ENCODE data around the gene KRT86.
"Not testable (repeated sequence)": the region's sequence is repeated elsewhere in the genome, so short reads cannot be mapped to it uniquely, and the experiment has no call there.

The KRT86 gene

DNA sequence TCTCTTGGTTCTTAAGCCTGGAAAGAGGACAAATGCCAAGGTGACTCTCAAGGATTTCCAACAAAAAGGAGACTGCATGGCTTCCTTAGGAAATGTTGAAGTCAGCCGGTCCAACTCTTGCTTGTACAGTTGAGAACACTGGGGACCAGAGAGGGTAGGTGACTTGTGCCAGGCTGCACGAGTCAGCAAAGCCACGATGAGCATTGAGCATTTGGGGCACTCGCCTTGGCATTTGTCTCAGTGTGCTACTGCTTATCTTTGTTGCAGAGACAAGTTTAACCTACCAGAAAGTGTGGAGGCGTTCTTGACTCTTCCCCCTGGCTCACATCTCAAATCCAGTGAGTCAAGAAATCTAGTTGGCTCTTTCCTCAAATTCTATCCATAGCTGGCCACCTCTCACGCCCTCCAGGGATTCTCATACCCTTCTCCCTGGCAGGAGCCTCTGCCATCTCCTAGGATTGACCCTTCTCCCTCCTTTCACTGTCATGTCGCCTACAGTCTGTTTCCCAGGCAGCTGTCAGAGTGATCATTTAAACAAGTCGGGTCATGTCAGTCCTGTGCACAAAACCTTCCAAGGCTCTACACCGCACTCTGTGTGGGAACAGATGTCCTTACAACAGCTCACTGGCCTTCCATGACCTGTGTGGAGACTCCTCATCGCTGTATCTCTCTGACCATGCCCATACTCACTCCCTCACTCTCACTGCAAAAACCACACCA lies 64.0 kb downstream of the KRT86 start:
- H3K27ac ChIP-seq (ENCODE audit: insufficient read depth, low read length, poor library complexity, severe bottlenecking): no peak overlapping the region
- H3K36me3 ChIP-seq (ENCODE audit: control insufficient read depth, insufficient read depth, low read length): no peaks in the 10 kb centered on the region
- no peaks in the 10 kb centered on the region for H3K9me3 ChIP-seq (ENCODE audit: control insufficient read depth, low read length)
- H3K27me3 ChIP-seq (replicated peaks; ENCODE audit: control insufficient read depth, insufficient read depth, low read length, poor library complexity, severe bottlenecking): no peaks in the 10 kb centered on the region
- no peaks in the 10 kb centered on the region for H3K4me1 ChIP-seq (ENCODE audit: control insufficient read depth, insufficient read depth, low read length, poor library complexity, severe bottlenecking)
- H3K4me3 ChIP-seq (ENCODE audit: insufficient read depth, low read depth, low read length, poor library complexity, severe bottlenecking): no peak overlapping the region
- DNase-seq: no peak

DNA sequence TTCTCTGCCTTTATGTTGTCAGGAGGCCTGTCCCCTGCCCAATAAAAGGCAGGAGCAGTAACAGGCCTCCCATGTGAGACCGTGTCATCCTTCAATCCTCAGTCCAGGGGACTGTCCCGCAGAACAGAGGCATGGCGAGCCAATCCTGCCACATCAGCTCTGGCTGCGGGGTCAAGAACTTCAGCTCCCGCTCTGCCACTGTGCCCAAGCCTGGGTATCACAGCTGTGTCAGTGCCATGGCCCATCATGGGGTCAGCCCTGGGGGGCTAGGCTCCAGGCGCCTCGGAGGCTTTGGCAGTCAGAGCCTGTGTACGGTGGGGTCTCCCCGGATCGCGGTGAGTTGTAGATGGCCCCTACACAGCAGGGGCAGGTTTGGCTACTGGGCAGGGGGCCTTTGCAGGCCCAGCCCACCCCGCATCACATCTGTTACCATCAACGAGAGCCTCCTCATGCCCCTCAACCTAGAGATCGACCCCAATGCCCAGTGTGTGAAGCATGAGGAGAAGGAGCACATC lies 66.7 kb downstream of the KRT86 start:
- no peak for DNase-seq
- H3K27ac ChIP-seq (ENCODE audit: insufficient read depth, low read length, poor library complexity, severe bottlenecking): no peak overlapping the region
- H3K27me3 ChIP-seq (replicated peaks; ENCODE audit: control insufficient read depth, insufficient read depth, low read length, poor library complexity, severe bottlenecking): no peaks in the 10 kb centered on the region
- H3K9me3 ChIP-seq (ENCODE audit: control insufficient read depth, low read length): no peaks in the 10 kb centered on the region
- H3K4me1 ChIP-seq (ENCODE audit: control insufficient read depth, insufficient read depth, low read length, poor library complexity, severe bottlenecking): no peaks in the 10 kb centered on the region
- no peaks in the 10 kb centered on the region for H3K36me3 ChIP-seq (ENCODE audit: control insufficient read depth, insufficient read depth, low read length)
- no peak overlapping the region for H3K4me3 ChIP-seq (ENCODE audit: insufficient read depth, low read depth, low read length, poor library complexity, severe bottlenecking)

DNA sequence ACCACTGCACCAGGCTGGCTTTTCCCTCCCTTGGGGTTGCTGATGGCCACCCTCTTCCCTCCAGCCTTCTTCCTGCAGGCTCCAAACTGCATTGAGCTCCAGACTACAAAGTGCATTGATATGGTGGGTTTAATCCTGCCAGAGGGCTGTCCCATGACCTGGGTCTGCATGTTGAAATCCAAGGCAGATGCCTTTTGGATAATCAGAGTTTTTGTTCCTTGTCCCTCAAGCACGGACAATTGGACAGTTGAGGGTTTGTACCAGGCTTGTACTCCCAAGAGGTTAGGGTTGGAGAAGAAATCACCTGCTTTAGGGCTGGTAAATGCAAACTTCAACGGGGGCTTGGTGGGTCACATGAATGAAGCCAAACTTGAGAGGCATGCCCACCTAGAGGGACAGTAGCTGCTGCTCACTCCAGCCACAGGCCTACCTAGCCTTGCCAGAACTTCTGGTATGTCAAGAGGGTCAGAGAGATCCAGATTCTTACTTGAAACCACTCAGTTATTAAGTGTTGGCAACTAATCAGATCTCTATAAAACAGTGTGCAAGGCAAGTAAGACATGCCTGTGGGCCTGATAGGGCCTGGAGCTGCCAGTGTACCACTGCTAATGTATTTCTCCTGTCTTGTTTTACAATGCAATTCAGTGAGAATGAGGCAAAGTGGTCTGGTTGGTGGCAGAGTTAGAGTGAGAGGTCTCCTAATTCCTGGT lies 68.5 kb downstream of the KRT86 start:
- H3K4me3 ChIP-seq (ENCODE audit: insufficient read depth, low read depth, low read length, poor library complexity, severe bottlenecking): no peak overlapping the region
- no peaks in the 10 kb centered on the region for H3K27me3 ChIP-seq (replicated peaks; ENCODE audit: control insufficient read depth, insufficient read depth, low read length, poor library complexity, severe bottlenecking)
- H3K36me3 ChIP-seq (ENCODE audit: control insufficient read depth, insufficient read depth, low read length): no peaks in the 10 kb centered on the region
- no peaks in the 10 kb centered on the region for H3K4me1 ChIP-seq (ENCODE audit: control insufficient read depth, insufficient read depth, low read length, poor library complexity, severe bottlenecking)
- no peak for DNase-seq
- no peaks in the 10 kb centered on the region for H3K9me3 ChIP-seq (ENCODE audit: control insufficient read depth, low read length)
- H3K27ac ChIP-seq (ENCODE audit: insufficient read depth, low read length, poor library complexity, severe bottlenecking): no peak overlapping the region

DNA sequence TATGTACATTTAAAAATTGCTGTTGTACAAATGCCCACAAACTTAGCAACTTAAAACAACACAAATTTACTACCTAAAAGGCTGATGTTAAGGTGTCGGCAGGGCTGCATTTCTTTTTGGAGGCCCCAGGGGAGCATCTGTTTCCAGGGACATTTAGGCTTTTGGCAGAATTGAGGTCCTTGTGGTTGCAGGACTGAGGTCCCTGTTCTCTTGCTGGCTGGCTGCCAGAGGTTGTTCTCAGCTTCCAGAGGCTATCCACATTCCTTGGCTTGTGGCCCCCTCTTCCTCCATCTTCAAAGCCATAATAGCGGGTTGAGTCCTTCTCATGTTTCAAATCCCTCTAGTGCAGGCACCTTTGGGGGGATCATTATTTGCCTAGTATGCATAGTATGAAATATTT lies 69.1 kb downstream of the KRT86 start:
- Histone ChIP-seq H3K27ac (ENCODE audit: insufficient read depth, low read length, poor library complexity, severe bottlenecking) (no peak overlapping the region), H3K4me1 (ENCODE audit: control insufficient read depth, insufficient read depth, low read length, poor library complexity, severe bottlenecking) (no peaks in the 10 kb centered on the region), H3K36me3 (ENCODE audit: control insufficient read depth, insufficient read depth, low read length) (no peaks in the 10 kb centered on the region), H3K4me3 (ENCODE audit: insufficient read depth, low read depth, low read length, poor library complexity, severe bottlenecking) (no peak overlapping the region), H3K27me3 (replicated peaks; ENCODE audit: control insufficient read depth, insufficient read depth, low read length, poor library complexity, severe bottlenecking) (no peaks in the 10 kb centered on the region), H3K9me3 (ENCODE audit: control insufficient read depth, low read length) (no peaks in the 10 kb centered on the region)
- no peak for DNase-seq

DNA sequence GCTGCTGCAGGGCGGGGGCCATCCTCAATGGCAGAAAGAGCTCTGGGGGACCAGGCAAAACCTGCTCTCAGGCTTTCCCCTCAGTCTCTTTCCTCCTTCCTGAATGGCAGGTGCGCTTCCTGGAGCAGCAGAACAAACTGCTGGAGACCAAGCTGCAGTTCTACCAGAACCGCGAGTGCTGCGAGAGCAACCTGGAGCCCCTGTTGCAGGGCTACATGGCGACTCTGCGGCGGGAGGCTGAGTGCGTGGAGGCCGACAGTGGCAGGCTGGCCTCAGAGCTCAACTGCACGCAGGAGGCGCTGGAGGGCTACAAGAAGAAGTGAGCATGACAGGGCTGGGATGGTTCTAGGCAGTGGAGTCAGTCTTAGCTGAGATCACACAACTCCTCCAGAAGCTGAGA lies 69.7 kb downstream of the KRT86 start:
- H3K27ac ChIP-seq (ENCODE audit: insufficient read depth, low read length, poor library complexity, severe bottlenecking): no peak overlapping the region
- H3K9me3 ChIP-seq (ENCODE audit: control insufficient read depth, low read length): no peaks in the 10 kb centered on the region
- H3K27me3 ChIP-seq (replicated peaks; ENCODE audit: control insufficient read depth, insufficient read depth, low read length, poor library complexity, severe bottlenecking): no peaks in the 10 kb centered on the region
- no peak overlapping the region for H3K4me3 ChIP-seq (ENCODE audit: insufficient read depth, low read depth, low read length, poor library complexity, severe bottlenecking)
- H3K4me1 ChIP-seq (ENCODE audit: control insufficient read depth, insufficient read depth, low read length, poor library complexity, severe bottlenecking): no peaks in the 10 kb centered on the region
- H3K36me3 ChIP-seq (ENCODE audit: control insufficient read depth, insufficient read depth, low read length): no peaks in the 10 kb centered on the region
- DNase-seq: no peak

DNA sequence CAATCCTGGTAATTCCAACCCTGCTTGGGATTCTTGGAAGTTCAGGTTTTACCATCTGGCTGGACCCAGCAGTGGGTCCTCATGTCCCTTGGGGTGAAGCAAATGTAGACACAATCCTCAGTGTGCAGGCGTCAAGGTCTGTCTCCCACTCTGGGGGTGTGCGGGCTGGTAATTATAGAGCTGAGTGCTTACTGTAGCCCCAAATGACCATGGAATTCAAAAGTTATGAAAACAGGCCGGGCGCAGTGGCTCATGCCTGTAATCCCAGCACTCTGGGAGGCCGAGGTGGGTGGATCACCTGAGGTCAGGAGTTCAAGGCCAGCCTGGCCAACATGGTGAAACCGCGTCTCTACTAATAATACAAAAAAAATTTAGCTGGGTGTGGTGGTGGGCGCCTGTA lies 70.6 kb downstream of the KRT86 start:
- not testable (repeated sequence) for H3K4me1 ChIP-seq (ENCODE audit: control insufficient read depth, insufficient read depth, low read length, poor library complexity, severe bottlenecking); H3K9me3 ChIP-seq (ENCODE audit: control insufficient read depth, low read length); H3K36me3 ChIP-seq (ENCODE audit: control insufficient read depth, insufficient read depth, low read length); H3K27ac ChIP-seq (ENCODE audit: insufficient read depth, low read length, poor library complexity, severe bottlenecking); DNase-seq; H3K27me3 ChIP-seq (replicated peaks; ENCODE audit: control insufficient read depth, insufficient read depth, low read length, poor library complexity, severe bottlenecking); H3K4me3 ChIP-seq (ENCODE audit: insufficient read depth, low read depth, low read length, poor library complexity, severe bottlenecking)

DNA sequence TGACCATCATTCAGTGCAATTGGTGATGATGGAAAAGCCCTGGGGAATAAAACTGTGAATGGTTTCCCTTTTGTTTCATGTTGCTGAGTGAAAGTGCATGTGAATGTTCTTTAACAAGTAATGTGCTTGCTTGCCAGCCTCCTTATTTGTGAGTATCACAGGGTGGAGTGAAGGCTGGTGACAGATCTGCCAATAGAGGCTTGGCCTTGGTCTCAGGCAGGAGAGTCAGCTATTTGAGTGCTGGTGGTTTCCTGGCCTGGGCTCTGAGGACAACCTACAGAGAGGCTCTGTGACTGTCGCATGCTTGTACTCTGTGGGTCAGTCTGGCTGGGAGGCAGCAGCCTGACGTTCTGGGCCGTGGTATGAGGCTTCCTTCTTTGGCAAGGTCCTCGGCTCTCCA lies 72.1 kb downstream of the KRT86 start:
- Histone ChIP-seq H3K27ac (ENCODE audit: insufficient read depth, low read length, poor library complexity, severe bottlenecking) (no peak overlapping the region), H3K4me3 (ENCODE audit: insufficient read depth, low read depth, low read length, poor library complexity, severe bottlenecking) (no peak overlapping the region), H3K4me1 (ENCODE audit: control insufficient read depth, insufficient read depth, low read length, poor library complexity, severe bottlenecking) (peaks cover 7% of the 10 kb centered on the region), H3K36me3 (ENCODE audit: control insufficient read depth, insufficient read depth, low read length) (no peaks in the 10 kb centered on the region), H3K27me3 (replicated peaks; ENCODE audit: control insufficient read depth, insufficient read depth, low read length, poor library complexity, severe bottlenecking) (no peaks in the 10 kb centered on the region), H3K9me3 (ENCODE audit: control insufficient read depth, low read length) (no peaks in the 10 kb centered on the region)
- DNase-seq: no peak

DNA sequence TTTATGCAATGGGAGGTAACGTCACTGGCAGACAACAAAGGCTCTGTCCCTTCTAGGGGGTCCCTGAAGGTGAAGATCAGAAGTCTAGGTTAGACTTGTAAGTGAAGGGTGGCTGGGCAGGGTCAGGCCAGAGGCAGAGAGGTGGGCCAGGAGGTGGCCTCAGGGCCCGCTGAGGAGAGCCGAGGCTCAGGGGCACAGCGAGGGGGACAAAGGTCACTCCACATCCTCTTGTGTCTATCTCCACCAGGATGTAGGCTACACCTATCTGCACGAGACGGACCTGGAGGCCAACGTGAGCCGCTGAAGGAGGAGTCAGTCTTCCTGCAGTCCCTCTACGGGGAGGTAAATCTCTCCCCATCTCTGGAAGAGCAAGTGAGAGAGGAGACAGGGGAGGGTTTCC lies 72.6 kb downstream of the KRT86 start:
- no peaks in the 10 kb centered on the region for H3K27me3 ChIP-seq (replicated peaks; ENCODE audit: control insufficient read depth, insufficient read depth, low read length, poor library complexity, severe bottlenecking)

DNA sequence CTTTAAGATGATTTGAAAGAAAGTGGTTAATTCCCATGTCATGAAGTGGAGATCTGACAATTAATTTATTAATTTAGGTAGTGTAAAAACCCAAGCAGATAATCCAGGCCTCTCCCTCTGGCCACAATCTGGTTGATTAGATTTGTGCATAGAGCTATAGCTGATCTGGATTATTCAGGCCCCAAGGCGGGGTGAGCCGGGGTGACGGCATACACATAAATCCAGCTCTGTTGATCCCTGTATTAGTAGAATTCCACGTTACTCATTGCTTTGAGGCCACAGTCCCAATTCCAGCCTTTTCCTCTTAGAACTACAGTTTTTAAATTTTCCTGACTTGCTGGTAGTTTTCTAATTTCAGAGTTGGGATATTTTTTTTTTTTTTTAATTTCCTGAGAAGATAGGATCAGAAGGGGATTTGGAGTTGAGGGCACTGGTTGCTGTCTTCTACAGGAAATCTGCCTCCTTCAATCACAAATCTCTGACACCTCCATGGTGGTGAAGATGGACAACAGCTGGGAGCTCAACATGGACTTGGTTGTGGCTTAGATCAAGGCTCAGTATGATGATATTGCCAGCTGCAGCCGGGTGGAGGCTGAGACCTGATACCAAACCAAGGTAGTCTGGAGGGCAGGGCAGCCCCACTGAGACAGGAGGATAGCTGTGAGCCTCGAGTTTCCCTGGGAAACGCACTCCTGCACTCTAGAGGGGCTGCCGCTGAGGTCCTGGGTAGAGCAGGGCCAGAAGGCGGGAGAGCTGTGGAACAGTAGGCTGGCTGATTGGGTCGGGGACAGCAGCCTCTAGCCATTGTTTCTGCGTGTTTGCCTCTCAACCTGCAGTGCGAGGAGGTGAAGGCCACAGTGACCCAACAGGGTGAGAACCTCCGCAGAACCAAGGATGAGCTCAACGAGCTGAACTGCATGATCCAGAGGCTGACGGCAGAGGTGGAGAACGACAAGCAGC lies 73.4 kb downstream of the KRT86 start:
- H3K27me3 ChIP-seq (replicated peaks; ENCODE audit: control insufficient read depth, insufficient read depth, low read length, poor library complexity, severe bottlenecking): no peaks in the 10 kb centered on the region
- H3K9me3 ChIP-seq (ENCODE audit: control insufficient read depth, low read length): no peaks in the 10 kb centered on the region
- H3K27ac ChIP-seq (ENCODE audit: insufficient read depth, low read length, poor library complexity, severe bottlenecking): no peak overlapping the region

More for the DNA sequence above, 72.6 kb downstream of the KRT86 start:
- Histone ChIP-seq H3K9me3 (ENCODE audit: control insufficient read depth, low read length) (no peaks in the 10 kb centered on the region), H3K36me3 (ENCODE audit: control insufficient read depth, insufficient read depth, low read length) (no peaks in the 10 kb centered on the region), H3K27ac (ENCODE audit: insufficient read depth, low read length, poor library complexity, severe bottlenecking) (no peak overlapping the region), H3K4me3 (ENCODE audit: insufficient read depth, low read depth, low read length, poor library complexity, severe bottlenecking) (no peak overlapping the region), H3K4me1 (ENCODE audit: control insufficient read depth, insufficient read depth, low read length, poor library complexity, severe bottlenecking) (peaks cover 11% of the 10 kb centered on the region)
- DNase-seq: no peak

More for the DNA sequence above, 73.4 kb downstream of the KRT86 start:
- peaks cover 15% of the 10 kb centered on the region for H3K4me1 ChIP-seq (ENCODE audit: control insufficient read depth, insufficient read depth, low read length, poor library complexity, severe bottlenecking)
- H3K36me3 ChIP-seq (ENCODE audit: control insufficient read depth, insufficient read depth, low read length): no peaks in the 10 kb centered on the region
- no peak for DNase-seq
- no peak overlapping the region for H3K4me3 ChIP-seq (ENCODE audit: insufficient read depth, low read depth, low read length, poor library complexity, severe bottlenecking)

Data from effector memory CD4-positive, alpha-beta T cell (primary cell).